ENCODE data around the gene POU5F1.

DNA sequence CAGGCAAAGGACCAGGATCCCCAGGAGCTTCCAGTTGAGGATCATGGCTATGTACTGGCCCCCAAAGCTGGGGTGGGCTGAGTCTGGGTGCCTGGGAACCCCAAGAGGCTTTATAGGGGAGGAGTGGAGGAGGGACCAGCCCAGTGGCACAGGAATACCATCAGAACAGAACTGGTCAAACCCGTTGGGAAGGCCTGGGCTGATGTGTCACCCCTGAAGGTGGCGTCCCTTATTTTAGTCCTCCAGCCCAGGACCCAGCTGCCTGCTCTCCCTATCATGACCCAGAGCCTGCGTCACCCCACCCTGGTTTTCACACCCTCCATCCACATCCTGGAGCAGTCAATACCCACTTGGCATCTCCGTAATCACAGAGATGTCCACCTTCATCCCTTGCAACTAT is 31.5 kb downstream of the POU5F1 start, which contains the start of gene PSORS1C2:
- TF ChIP-seq, protein P1, sequence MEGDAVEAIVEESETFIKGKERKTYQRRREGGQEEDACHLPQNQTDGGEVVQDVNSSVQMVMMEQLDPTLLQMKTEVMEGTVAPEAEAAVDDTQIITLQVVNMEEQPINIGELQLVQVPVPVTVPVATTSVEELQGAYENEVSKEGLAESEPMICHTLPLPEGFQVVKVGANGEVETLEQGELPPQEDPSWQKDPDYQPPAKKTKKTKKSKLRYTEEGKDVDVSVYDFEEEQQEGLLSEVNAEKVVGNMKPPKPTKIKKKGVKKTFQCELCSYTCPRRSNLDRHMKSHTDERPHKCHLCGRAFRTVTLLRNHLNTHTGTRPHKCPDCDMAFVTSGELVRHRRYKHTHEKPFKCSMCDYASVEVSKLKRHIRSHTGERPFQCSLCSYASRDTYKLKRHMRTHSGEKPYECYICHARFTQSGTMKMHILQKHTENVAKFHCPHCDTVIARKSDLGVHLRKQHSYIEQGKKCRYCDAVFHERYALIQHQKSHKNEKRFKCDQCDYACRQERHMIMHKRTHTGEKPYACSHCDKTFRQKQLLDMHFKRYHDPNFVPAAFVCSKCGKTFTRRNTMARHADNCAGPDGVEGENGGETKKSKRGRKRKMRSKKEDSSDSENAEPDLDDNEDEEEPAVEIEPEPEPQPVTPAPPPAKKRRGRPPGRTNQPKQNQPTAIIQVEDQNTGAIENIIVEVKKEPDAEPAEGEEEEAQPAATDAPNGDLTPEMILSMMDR (conservative IDR thresholded peaks at IDR 0.05; ENCODE audit: low read length): no peak
- TF ChIP-seq EZH2phosphoT487 (IDR thresholded peaks at IDR 0.05; ENCODE audit: borderline replicate concordance, low read depth, low read length): no peak

Data from OCI-LY7 (cell line).